DMS 273 (cell line): ENCODE results near the gene TMED3.

Experiments used
- DNase-seq: peaks from one replicate; lab custom pipeline; 2025; ENCODE audit not compliant: unreplicated experiment; lab: John Stamatoyannopoulos, UW

Gene TMED3

DNA sequence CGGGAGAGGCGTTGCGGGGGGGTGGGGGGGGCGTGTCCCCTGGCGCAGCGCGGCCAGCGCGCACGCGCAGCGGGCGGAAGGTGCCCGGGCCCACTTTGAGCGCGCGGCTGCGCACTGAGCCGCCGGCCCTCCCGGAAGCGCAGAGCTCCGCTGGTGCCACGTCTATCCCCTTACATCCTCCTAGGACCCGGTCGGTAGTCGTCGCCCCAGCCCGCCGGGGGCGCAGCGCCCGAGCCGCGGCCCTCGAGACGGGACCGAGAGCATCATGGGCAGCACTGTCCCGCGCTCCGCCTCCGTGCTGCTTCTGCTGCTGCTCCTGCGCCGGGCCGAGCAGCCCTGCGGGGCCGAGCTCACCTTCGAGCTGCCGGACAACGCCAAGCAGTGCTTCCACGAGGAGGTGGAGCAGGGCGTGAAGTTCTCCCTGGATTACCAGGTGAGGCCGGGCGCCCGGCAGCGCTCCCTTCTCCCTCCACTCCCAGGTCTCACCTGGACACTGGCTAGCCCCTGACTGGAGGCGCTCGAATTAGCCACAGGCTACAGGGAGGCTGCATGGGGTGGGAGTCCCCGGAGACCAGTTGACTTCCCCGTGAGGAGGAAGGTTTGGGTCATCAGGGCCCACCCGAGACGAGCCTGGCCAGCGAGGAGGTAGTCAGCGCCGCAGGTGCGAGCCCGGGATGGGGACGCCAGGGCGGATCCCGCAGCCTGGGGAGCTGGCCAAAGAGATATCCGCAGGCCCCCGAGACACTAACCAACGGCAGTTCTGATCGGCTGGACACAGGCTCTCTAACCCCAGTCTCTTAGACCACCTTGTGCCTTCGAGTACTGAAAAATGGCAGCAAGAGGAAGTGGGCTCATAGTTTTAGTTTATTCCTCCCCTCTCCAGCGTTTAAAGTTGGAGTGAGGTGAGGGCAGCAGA, at the start of gene TMED3:
TMED3 (plus strand) TSS at position 128 of the 916 bp plus-strand sequence; CDS start at position 266, 138 bp downstream.
- peak; percentile 91 for DNase-seq

GRCh38 chr15:79261836-79262235, 49.1 kb upstream of the TMED3 start:
- DNase-seq = no peak

- no peak for DNase-seq
These were observed 45.7 kb upstream of the TMED3 start for GRCh38 chr15:79265167-79265566.

DNA sequence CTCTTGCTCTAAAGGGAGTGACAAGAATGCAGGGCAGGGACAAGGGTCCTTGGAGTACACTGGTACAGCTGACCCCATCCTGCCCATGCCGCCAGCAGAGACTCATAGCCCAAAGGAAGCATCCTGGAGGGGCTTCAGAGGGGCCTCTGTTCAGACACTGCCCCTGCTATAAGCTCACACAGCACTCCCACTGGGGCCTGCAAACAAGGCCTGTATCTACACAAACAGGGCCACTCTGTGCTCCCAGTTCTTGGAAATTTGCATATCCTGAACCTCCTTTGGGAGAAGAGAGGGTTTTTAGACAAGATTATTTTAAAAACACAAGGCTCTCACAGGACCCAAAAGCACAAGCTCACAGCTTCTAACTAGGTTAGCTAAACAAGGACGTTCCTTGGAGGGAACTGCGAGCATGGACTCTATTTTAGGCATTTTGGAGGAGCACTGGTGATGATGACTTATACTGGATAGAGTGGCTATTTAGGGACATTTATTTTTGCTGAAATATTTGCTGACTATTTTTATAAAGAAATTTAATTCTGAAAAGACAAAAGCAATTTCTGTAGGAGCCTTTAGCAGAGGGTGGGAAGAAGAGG, 44.8 kb upstream of the TMED3 start:
- DNase-seq = no peak

GRCh38 chr15:79282371-79283251, 28.3 kb upstream of the TMED3 start, which contains the start of gene ANKRD34C:
Gene ANKRD34C (plus strand): TSS chr15:79282722. CDS start chr15:79293285, 10,563 bp downstream.
- DNase-seq = peak; percentile 37

- no peak for DNase-seq
These were observed 27.5 kb upstream of the TMED3 start for GRCh38 chr15:79283252-79284048.

GRCh38 chr15:79290642-79291275, 20.2 kb upstream of the TMED3 start:
- DNase-seq = no peak

DNA sequence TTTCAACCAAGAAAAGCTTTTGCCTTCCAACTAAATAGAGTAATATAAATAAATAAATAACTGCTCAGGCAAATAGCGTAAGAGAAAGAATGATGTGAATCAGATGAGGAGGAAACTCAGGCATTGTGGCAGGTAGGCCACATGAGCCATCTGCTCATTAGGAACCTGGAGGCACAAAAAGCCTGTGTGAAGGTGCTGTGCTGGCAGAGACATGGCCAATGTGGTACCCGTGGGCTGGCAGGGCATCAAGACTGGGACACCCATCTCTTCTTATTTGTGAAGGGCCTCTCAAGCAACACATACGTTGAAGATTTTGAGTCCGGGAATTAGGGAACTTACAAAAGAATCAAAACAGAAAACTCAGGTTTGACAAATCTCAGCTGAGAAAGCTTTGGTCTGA, 18.9 kb upstream of the TMED3 start:
- DNase-seq = no peak

GRCh38 chr15:79294075-79294474, 16.8 kb upstream of the TMED3 start:
- no peak for DNase-seq

GRCh38 chr15:79296583-79296982, 14.3 kb upstream of the TMED3 start:
- DNase-seq = peak; percentile 4

- no peak for DNase-seq
These were observed 11.6 kb upstream of the TMED3 start for GRCh38 chr15:79299126-79299840.

- no peak for DNase-seq
These were observed 11.1 kb upstream of the TMED3 start for GRCh38 chr15:79299841-79300235.

DNA sequence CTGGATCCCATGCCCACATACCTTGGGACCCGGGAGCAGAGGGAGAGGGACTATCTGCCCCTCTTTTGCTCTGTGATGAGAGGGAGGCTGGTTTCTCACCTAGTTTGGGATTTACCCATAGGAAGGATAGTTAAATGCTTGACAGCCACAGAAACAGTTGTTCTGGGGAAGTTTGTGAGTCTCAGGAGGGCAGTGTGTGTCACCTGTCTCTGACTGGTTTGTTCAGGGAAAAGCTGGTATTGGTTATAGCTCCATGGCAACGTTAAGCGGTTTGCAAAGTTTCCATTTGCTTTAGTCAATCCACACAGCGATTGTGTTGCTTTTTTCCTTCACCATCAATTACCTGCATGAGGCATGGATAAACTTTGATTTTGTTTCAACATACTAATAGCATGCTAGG, 3.7 kb upstream of the TMED3 start:
- DNase-seq = no peak

DNA sequence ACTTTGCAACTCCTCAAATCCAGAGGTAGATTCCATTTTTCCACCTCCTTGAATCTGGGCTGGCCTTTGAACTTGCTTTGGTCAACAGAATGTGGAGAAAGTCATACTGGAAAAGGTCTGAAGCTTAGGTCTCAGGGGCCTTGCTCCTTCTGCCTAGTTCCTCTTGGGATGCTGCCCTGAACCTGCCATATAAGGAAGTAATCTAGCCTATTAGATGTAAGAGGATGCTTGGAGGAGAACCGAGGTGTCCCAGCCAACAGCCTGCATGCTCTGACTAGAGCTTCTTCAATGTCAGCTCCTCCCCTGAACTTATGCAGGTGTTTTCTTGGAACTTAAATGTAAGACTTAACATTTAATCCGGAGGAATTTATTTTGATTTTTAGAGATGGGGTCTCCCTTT, 2.0 kb upstream of the TMED3 start:
- DNase-seq = peak; percentile 28

DNA sequence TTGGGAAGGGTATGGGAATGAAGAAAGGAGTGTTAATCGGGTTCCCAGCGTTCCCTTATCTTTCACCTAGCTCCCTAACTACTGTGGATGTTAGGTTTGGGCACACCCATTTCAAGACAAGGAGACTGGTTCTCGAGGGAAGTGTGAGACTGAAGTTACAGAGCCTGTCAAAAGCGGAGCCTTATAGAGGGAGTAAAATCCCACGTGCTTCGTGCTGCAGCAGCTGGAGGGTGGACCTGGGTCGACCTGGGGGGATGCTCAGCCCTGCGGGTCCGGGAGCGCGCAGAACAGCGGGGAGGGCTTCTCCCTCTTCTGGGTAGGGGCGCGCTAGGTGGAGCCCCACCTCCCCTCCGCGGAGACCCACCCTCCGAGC, 314 bp upstream of the TMED3 start:
- peak; percentile 77 for DNase-seq

DNA sequence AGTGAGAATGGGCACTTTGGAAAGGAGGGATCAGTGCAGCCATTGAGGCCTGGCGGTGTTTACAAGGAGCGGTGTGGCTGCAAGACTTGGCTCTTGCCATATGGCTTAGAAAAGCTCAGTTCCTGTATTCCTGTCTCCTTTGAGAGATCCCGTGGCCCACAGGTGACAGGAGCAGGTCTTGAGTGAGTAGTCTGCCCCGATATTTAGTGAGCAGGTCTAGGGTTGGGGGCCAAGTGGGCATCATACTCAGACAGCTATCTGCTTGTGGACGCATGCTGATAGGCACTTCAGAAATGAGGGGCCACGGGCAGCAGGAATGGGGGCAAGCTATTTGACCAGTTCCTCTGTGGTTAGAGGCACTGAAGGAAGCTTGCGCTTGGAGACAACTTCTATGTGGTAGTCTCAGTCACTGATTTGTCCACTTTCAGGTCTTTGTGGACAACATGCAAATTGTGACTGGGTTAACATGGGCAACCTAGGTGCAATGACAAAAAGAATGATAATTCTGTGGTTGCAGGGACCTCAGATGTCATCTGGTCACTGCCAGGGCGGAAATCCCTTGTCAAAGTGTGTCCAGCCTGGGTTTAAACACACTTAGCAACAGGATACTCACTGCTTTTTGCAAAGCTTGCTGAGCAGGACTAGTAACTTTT, 1.1 kb downstream of the TMED3 start:
- peak; percentile 17 for DNase-seq

- DNase-seq = no peak
These were observed 3.3 kb downstream of the TMED3 start for GRCh38 chr15:79314186-79314585.

DNA sequence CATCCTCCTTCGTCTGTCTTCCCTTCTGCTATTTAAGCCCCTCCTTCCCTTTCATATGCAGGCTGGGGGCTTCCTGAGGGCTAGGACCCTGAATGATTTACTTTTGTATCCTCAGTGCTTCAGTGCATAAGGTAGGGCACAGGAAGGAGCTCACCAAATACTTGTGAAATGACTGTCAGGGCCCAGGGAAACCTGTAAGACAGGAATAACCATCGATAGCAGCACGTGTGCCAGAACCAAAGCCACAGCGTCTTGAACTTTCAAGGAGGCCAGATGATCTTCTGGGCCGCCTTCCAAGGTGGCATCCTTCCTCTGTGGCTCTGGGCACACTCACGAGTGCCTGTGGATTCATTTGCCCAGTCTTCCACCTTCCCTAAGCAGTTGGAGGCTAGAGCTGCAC, 3.9 kb downstream of the TMED3 start:
- DNase-seq = no peak
